GM19328 (cell line): Measurements from ENCODE around the gene NSMCE4A.
"Not testable (repeated sequence)": the region's sequence is repeated elsewhere in the genome, so short reads cannot be mapped to it uniquely, and the experiment has no call there.

Experiments used
- ATAC-seq: cut with Tn5 transposase; IDR thresholded peaks from one replicate; pipeline ENCODE4 v1.9.1; 2021; ENCODE audit warnings: mild to moderate bottlenecking, moderate library complexity; ENCODE audit not compliant: unreplicated experiment

Gene NSMCE4A

DNA sequence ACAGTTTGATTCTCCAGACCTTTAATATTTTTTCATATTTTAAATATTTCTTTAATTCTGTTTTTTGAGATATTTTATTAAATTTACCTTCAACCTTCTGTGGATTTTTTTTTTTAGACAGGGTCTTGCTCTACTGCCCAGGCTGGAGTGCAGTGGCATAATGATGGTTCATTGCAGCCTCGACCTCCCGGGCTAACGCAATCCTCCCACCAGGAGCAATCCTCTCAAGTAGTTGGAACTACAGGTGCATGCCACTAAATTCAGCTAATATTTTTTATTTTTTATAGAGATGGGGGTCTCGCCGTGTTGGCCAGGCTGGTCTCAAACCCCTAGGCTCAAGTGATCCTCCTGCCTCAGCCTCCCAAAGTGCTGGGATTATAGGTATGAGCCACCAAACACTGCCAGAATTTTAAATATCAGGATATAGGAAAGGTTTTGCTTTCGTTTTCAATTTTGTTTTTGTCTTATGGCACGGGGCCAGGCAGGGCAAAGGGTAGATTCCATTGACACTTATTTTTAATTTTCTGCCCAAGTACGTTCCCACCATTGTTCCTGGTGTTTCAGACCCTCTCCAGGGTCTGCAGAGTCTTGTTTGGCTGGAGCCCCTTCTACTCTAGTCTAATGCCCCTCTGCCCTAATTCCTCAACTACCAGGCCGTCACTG lies 15.1 kb upstream of the NSMCE4A start:
- no peak for ATAC-seq

DNA sequence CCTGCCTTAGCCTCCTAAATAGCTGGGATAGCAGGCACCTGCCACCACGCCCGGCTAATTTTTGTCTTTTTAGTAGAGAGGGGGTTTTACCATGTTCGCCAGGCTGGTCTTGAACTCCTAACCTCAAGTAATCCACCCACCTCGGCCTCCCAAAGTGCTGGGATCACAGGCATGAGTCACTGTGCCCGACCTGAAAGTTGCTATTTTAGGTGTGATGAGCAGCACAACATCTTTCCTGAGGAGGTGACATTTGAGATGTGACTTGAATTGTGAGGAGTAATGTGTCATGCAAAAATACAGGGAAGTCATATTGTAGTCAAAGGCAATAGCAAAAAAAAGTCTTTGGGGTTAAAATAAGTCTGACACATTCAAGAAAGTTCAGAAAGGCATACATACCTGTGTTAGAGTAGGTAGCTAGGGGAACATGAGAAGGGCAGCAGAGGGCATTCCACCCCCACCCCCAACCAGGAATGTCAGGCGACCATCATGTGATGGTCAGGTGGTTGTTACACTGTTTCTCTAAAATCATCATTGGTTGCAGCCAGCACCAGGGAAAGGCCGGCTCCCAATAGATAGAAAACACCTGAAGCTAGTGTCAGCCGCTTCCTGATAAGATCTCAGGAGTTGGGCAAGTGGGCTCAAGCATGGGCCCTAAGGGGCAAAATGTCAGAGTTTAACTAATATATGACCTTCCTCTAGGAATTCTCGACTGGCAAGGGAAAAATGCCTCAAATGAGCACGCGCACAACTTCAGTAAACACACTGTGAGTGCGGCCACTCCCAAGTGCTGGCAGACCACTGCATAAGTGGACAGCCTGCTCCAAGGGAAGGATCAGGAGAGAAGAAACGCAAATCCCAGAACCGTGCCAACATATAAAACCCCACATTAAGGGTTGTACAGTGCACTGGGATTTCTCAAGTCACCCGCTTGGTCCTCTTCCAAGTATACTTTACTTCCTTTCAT lies 13.6 kb upstream of the NSMCE4A start, which contains the start of gene TACC2:
TACC2 (plus strand) TSS at position 803 of the 964 bp plus-strand sequence. CDS start 32,819 bp downstream, outside the sequence.
- ATAC-seq = no peak

DNA sequence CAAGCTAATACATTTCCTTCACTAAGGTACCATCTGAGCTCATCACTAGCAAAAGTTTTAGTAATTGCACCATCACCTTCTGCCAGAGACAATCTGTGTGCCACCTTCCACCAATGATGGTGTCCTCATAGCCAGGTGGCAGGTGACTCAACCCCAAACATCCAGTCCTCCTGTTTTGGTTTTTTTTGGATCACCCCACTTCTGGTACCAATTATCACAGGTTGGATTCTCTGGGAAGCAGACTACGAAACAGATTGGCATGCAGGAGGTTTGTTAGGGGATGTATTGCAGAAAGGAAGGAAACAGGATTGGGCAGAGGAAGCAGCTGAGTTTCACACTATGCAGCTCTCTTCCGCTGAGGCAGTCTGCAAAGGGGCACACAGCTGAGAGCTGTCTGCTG lies 9.4 kb upstream of the NSMCE4A start:
- no peak for ATAC-seq

DNA sequence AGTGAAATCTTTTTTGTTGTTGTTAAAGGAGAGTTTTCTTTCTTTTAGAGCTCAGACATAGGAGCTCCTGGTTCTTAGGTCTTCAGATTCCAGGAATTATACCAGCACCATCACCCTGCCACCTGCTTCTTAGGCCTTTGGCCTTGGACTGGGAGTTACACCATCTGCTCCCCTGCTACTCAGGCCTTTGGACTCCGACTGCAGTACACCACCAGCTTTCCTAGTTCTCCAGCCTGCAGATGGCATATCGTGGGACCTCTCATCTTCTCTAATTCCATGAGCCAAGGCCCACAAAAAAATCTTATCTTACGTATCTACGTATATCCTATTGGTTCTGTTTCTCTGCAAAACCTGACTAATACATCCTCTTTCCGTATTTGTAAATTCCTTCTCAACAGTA lies 8.8 kb upstream of the NSMCE4A start:
- no peak for ATAC-seq

DNA sequence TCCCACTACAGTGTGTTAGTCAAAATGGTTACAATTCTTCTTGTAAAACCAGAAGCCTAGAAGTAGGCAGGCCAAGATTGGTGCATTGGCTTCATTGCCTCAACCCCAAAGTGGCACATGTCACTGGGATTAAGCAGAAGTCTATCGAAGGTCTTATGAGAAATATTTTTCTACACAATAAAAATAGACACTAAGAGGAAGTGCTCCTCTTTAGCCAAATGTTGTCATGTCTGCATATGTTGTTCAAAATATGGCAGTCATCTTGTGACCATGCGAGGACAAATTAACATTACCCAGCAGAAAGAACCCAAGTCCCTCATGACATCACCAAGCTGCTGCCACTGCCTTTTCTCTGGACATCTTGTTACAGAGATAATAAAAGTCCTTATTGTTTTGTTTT lies 6.3 kb upstream of the NSMCE4A start:
- ATAC-seq = no peak

DNA sequence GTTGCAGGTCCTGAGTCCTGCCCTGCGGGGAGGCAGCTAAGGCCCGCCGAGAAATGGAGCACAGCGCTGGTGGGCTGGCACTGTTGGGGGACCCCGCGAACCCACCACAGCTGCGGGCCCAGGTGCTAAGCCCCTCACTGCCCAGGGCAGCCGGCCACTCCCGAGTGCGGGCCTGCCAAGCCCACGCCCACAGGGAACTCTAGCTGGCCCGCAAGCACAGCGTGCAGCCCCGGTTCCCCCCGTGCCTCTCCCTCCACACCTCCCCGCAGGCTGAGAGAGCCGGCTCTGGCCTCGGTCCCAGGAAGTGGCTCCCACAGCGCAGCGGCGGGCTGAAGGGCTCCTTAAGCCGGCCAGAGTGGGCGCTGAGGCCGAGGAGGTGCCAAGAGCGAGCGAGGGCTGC lies 3.5 kb upstream of the NSMCE4A start:
- no peak for ATAC-seq

DNA sequence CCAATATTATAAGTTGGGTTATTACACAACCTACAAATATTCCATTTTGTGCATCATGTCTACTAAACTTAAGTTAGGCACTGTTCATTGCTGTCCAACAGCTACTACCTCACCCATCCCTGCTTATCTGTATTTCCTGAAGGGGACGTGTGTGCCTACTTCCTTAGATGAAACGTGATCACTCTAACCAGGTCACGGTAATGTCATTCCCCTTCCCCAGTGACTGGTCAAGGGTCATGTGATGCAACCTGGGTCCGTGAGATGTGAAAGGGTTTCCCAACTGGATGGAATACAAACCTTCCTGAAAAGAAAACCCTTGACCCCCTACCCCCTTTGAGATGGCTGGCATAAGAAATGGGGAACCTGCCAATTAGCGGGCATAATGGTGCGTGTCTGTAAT lies 1.6 kb upstream of the NSMCE4A start:
- no peak for ATAC-seq

DNA sequence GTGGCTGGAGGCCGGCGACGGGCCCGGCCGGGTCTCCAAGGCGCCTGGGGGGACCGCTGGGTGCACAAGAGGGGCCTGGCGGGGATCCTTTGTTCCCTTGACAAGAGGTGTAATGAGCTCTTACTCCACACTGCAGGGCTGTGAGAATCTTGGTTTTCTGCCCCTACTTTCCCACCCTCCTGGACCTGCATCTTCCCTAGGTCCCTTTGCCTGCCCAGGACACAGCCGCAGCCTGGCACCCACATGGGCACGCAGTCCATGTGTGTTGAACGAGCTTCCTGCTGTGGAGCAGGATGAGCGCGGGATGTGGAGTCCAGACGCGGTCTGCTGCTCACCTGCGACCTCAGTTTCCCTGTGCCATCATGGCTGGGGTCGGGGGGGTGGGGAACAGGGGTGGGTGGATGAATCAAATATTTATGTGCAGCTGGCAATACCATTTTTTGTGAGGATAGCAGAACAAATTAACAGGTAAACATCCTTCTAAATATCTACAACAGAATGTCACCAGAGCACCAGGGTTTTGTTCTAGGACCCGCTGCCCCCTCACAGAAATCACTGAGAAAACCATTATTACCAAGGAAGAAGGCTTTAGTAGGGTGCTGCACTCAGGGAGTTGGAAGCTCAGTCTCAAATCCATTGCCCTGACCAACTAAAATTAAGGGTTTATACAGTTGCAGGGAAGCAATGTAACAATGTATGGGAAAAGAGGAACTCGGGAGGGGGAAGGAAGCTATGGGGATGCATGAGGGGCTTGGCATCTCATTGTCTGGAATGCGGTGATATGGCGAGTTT lies 474 bp upstream of the NSMCE4A start:
- no peak for ATAC-seq

DNA sequence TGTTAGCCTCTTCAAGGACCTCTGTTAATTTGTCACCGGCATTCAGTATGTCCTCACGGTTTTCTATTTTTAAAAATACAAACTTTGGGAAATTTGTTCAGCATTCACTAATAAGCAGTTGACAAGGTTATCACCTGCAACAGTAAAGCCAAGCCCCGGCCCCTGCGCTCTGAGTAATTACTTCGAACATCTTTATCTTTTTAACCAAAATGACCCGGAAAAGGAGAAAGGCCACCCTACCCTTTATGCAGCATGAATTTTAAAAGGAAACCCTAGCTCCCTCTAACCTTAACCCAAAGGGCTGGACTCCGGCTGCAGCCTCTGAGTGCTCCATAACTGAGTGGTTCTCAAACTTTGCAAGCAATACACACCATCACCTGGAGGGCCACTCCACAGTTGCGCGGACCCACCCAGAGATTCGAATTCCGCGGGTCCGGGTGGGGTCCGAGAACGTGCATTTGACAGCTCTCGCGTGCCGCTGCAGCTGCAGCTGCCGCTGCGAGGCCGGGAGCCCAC lies 940 bp downstream of the NSMCE4A start:
- peak; percentile 14 for ATAC-seq

DNA sequence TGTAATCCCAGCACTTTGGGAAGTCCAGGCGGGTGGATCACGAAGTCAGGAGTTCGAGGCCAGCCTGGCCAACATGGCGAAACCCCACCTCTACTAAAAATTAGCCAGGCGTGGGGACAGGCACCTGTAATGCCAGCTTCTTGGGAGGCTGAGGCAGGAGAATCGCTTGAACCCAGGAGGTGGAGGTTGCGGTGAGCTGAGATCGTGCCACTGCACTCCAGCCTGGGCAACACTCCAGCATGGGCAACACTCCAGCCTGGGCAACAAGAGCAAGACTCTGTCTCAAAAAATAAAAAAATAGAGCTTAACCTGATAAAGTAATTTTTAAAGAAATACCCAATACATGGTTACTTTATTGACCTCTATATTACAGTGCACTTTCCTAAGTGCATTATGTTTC lies 5.9 kb downstream of the NSMCE4A start:
- not testable (repeated sequence) for ATAC-seq

DNA sequence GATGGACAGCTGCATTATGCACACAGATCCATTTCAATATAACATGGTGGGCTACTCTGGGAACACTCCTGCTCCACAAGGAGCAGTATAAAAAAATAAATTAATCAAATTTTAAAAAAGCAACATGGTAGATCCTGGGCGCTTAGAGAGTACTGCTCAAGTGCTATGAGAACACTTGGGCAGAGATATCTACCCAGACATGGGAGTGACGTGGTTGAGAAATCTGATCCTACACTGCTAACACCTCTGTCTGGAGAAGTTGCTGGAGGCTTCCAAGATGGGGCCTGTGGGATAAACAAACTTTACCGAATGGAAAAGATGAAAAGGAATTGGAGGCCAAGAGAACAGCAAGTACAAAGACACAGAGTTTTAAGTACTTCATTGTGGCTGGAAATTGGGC lies 9.0 kb downstream of the NSMCE4A start:
- ATAC-seq = no peak

DNA sequence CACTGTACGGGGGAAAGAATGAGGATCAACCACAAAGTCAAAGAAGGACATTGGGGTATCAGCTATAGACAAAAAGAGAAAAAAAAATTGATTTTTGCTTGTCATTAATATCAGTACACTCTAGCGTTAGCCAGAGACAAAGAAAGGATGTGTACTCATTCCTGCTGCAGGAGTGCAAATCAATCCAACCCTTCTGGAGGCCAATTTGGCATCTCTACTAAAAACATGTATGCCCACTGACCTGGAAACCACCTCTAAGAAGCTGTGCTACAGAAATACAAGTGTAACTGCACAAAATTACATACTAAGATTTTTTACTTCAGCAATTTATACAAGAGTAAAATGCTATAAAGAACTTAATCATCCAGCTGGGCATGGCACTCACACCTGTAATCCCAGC lies 13.6 kb downstream of the NSMCE4A start:
- ATAC-seq = no peak

DNA sequence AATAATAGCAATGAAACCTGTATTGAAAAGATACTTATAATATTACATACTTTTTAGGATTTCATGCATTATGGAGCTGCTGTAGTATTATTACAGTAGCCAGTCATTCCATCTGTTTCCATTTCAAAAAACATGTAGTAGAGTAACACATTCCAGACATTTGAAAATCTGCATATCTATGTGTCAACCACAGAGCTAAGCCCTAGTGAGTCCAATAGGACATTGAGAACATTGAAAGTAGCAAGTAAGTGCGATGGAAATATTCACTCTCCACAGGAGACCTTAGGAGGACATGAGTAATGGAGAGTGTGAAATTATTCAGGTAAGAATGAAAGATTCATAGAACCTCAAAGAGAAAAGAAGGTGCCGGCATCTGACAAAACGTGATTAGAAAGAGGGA lies 15.3 kb downstream of the NSMCE4A start:
- no peak for ATAC-seq

DNA sequence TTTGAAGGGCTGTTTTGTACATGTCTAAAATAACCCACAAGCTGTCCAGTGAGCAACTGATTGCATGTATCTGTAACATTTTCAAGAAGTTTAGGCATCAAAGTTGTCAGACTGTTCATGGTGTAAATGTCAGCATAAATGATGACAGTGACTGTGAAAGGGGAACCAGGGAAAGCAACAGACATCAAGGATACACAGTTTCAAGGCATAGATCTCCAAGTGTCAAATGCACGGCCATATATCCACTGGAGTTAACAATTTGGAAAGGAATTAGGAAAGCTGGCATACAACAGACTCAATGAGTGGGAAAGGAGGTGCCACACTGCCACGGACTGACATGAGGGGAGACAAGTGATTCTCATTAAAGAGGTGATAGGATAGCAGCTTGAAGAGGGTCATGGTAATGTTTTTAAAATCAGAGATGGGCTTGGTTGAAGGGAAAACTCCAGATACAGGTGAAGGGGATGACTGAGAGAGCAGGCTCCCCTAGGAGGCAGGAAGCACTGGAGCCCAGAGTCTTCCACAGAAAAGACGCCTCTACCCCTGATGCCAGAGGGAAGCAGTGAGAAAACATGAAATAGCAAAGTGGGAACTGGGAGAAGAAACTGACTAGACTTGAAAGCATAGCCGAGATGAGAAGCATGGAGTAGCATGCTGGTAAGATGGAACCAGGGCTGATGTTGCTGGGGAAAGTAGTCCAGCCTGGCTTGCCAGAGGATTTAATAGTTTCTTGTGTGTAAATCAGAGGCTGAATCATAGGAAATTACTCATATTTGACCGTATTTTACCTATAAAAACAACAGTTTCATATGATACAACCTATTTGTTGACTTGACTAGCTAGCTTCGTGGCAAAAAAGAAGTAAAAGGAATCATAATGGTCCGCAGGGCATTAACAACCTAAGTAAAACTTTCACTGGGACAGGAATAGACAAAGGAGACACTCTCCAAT lies 18.6 kb downstream of the NSMCE4A start:
- ATAC-seq = no peak

DNA sequence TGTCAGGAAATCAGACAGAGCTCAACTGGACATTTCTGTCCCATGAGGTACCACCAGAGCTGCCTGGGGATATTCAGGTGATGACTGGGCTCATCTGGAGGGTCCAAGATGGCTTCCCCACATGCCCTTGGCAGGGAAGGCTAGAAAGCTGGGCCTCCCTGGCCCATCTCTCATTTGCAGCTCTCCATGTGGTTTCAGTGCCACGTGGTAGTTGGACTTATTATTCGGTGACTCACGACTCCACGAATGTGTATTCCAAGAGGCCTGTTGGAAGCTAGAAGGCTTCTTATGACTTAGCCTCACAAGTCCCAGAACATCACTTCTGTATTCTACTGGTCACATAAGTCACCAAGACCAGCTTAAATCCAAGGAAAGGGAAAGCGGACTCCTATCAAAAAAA lies 22.8 kb downstream of the NSMCE4A start:
- no peak for ATAC-seq

DNA sequence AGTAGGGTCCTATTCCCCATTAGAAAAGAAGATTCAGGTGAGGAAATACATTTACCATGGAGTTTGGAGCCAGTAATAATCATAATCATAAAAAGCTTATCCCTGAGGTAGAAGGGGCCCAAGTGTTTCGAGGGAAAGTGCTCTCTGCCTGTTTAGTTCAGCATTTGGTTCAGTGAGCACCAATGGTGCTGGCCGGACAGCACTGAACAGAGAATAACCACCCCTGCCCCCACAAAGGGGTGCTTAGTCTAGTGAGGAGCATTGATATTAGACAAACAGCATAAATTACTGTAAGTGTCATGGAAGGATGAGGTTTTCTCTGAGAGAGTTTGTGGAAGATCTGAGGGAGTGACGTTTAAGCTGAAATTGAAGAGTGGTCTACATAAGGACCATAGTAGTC lies 25.6 kb downstream of the NSMCE4A start:
- ATAC-seq = no peak

DNA sequence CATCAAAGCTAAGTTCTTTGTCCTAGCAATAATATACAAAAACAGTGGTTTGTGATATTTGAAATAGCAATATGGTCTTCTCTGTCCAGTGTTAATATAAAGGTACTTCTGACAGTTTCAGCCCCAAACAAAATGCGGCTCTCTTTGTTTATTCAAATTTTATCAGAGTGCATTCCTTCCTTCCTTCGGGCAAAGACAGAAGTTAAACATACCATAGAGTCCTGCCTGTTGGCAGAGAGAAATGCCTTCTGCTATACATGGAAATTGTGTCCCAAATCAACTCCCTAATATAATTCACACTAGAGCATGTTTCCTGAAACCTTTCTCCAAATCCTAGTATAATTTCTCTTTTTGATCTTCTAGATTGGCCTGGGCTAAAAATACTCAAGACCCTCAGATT lies 26.0 kb downstream of the NSMCE4A start:
- no peak for ATAC-seq

DNA sequence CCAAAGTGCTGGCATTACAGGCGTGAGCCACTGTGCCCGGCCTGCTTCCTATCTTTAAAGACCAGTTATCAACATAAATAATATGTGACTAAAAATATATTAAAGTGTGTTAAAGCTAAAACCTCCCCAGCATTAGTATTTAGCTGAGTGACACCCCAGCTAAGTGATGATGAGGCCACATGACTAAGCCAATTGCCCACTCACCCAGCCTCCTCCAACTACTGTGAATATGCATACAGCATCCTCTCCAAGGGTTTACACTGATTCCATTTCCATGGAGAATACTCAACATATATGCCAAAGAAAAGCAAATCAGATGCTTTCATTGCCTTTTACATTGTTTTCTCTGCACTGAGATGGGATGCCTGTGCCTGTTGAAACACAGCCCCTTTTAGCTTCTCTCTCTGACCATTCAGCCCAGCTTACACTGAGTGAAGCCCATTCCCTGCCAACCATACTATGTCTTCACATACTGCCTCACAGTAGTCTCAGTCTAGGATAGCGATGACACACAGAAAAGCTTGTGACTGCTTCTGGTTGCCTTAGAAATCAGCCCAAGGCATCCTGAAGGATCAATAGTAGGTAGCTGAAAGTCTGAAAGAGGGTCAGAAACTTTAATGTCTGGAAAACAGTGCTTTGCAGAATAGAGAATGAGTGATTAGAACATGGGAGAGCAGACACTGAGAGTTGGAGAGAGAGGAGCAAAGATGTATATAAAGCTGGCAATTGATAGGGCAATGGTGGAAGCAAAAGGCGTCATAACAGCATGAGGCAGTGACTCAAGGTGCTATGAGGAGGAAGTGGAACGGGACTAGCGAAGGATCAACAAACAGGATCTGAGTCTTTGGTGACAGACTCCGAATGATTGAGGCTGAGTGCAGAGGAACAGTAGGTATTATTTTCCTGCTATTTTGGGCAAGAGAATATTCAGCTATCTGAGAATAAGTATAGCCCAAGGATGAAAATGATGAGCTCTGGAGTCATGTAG lies 27.4 kb downstream of the NSMCE4A start:
- ATAC-seq = no peak
